ENCODE measurements around the gene SIRT2.

DNA sequence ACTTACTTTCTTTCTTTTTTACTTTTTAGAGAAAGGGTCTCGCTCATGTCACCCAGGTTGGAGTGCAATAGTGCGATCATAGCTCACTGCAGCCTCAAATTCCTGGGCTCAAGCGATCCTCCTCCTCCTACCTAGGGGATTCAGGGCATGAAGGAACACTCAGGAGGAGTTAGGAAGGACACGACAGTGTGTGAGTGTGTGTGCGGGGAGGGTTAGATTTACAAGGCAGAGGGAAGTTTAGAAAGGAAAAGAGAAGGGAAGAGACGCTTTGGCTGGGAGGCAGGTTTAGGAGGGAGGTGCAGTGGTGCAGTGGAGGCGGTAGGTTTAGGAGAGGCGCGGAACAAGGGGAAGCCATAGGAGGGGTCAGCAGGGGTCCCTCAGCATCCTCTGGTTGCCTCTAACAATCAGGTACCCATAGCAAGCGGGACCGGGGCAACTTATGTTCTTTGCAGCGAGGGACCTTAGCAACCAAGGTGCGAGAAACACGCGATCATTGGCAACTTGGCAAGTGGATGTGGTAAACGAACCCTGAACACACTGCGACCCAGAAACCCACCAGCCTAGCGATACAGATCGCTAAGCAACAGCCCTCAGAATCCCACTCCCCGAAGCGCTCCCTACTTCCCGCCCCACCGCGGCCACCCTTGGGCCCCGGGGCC, 501 bp downstream of the SIRT2 start:
- no peak for TF ChIP-seq POLR2A (IDR thresholded peaks at IDR 0.05; ENCODE audit: extremely low read depth, insufficient read length)
- no peak for TF ChIP-seq CTCF (IDR thresholded peaks at IDR 0.05; ENCODE audit: low read depth, low read length)
- TF ChIP-seq, protein P1, sequence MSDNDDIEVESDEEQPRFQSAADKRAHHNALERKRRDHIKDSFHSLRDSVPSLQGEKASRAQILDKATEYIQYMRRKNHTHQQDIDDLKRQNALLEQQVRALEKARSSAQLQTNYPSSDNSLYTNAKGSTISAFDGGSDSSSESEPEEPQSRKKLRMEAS (IDR thresholded peaks at IDR 0.05; ENCODE audit: low read depth, low read length): no peak
- no peak for TF ChIP-seq MYC (IDR thresholded peaks at IDR 0.05; ENCODE audit: low read depth, low read length)

Measured in NB4 (cell line).